Heart left ventricle (tissue), 16 donors: ENCODE results near the gene FRK. TPM values are rescaled to one million over a fixed set of nuclear protein-coding genes. Genes with fewer than 3 reads are reported as not detected.

Source experiments
- ATAC-seq, 4 donors: fragments of 200-7000 bp; cut with Tn5 transposase; one replicate each; pipeline ENCODE4 v1.9.1; 2020 to 2022; ENCODE audit warnings: moderate library complexity in 4 of 4, mild to moderate bottlenecking in 3 of 4, moderate number of reproducible peaks in 1 of 4
- DNase-seq, 5 donors: peaks; one replicate each; pipeline ENCODE4 v3.0.0-alpha.2; 2020
- H3K27ac ChIP-seq, 12 donors: fragments of 200-600 bp; sonication (generic) in 4 of 12; one replicate each; pipeline versions ENCODE4 v1.5.0 to v1.8.0; 2016 to 2022; ENCODE audit warnings: mild to moderate bottlenecking in 2 of 12
- H3K27me3 ChIP-seq, 9 donors: fragments of 200-600 bp; sonication (generic) in 2 of 9; one replicate each; pipeline versions ENCODE4 v1.5.1 to v1.8.0; 2016 to 2022; ENCODE audit warnings: mild to moderate bottlenecking in 3 of 9
- H3K36me3 ChIP-seq, 9 donors: fragments of 200-600 bp; sonication (generic) in 2 of 9; one replicate each; pipeline versions ENCODE4 v1.5.0 to v1.8.0; 2018 to 2022; ENCODE audit warnings: mild to moderate bottlenecking in 2 of 9
- H3K4me1 ChIP-seq, 12 donors: fragments of 200-600 bp; sonication (generic) in 4 of 12; one replicate each; pipeline versions ENCODE4 v1.5.0 to v1.8.0; 2016 to 2022; ENCODE audit warnings: mild to moderate bottlenecking in 3 of 12
- H3K4me3 ChIP-seq, 12 donors: fragments of 200-600 bp; sonication (generic) in 4 of 12; one replicate each; pipeline versions ENCODE4 v1.5.0 to v1.8.0; 2017 to 2022; ENCODE audit warnings: mild to moderate bottlenecking in 9 of 12, moderate library complexity in 4 of 12
- H3K9me3 ChIP-seq, 12 donors: fragments of 200-600 bp; sonication (generic) in 4 of 12; one replicate each; pipeline versions ENCODE4 v1.5.0 to v1.8.0; 2016 to 2022; ENCODE audit warnings: mild to moderate bottlenecking in 1 of 12
- POLR2A ChIP-seq, 2 donors: fragments of 450-650 bp; IDR thresholded peaks; one replicate each; pipeline ENCODE4 v1.6.1; 2017; ENCODE audit warnings: antibody characterized with exemption in 2 of 2, mild to moderate bottlenecking in 2 of 2, moderate library complexity in 2 of 2
- WGBS, 4 donors: extraction: QIAGEN DNeasy Blood & Tissue Kit in 2 of 4; methylation state at CpG; one replicate each; pipeline versions ENCODE4 v1.1.5 to v1.1.7; 2013 to 2018; 5-methylcytosine and 5-hydroxymethylcytosine counted together
- intact Hi-C, 10 donors: fragments of 100-400 bp; cut with DNase I; formaldehyde crosslinking; loops; one replicate each; pipeline versions ENCODE4 v1.11.1 to v1.14.2; 2022
- polyA plus RNA-seq, 2 donors: library from polyadenylated mRNA; stranded (reverse); fragments of 200-250 nt; gene quantifications; one replicate each; pipeline ENCODE4 v1.2.3, GENCODE V29; 2013
- total RNA-seq, 9 donors: library from RNA; depleted of rRNA in 2 of 9; stranded (reverse); fragments of >200 nt in 2 of 9; fragmentation: NEBNext Ultra II Directional in 3 of 9; extraction: Animal tissue kit (Norgen Biotek cat#: 25700) in 3 of 9; gene quantifications; one replicate each; pipeline versions ENCODE4 v1.1.0 to v1.2.4, GENCODE V29; 2016 to 2023
- TF ChIP-seq, protein P1 (sequence below), 12 donors: fragments of 200-600 bp; sonication (generic) in 4 of 12; IDR thresholded peaks; one replicate each; pipeline versions ENCODE4 v1.5.0 to v1.8.0; 2018 to 2022; ENCODE audit warnings: antibody characterized with exemption in 12 of 12, mild to moderate bottlenecking in 5 of 12
- donor health status: ischemic (EF 13 %, LVEDD 7.1; RV severe dilation, severe dysfunction).
- donor health status: healthy with polysubstance abuse.
- donor health status: DM: no; HTN: yes; CAD: no.
- donor health status: DM: no; HTN: no; CAD: no.
- donor health status: ischemic (EF 25% LVEDD 6.9; RV normal size, moderate dysfunction).
- donor health status: ischemic (EF 25% LVEDD 5.7; RV mildly dilated, moderate dysfunction).
- donor health status: healthy.
- donor health status: DM: yes; HTN: yes; CAD: no.
- donor health status: ischemic (EF 35%, LVEDD 5.7; RV mildly dilated, moderate dysfunction).
- donor health status: nonischemic (EF 11% LVEDD 7.7; RV severe dilation, severe dysfunction).
- donor health status: DM: yes; HTN: yes; CAD: no.
- donor health status: PGD.
- donor health status: ischemic (EF 29% LVEDD 5.4; RV normal size, mild dysfunction).
- donor health status: nonischemic (EF 23%, LVEDD 6.1; RV moderate dilation, normal function).

Gene FRK
- total and polyA plus RNA-seq, 11 donors: 1.4 to 10.8 (median 6.3) TPM

GRCh38 chr6:116010790-116011401 lies 49.8 kb downstream of the FRK start:
- no peaks in the 10 kb centered on the region for H3K36me3 ChIP-seq
- intact Hi-C loops: loop anchor here in 8 of 10 donors (1.0 to 5.0 kb wide), 8 partner anchors 46 to 90 kb away; partner anchors contain the start of genes NT5DC1 (in 2 of the 8) and FRK (in 1 of the 8)

GRCh38 chr6:116010386-116010785 lies 50.3 kb downstream of the FRK start:
- Histone ChIP-seq H3K27ac (peak overlapping the region in 6 of 12 donors; percentile 15 to 84 (median 42)), H3K27me3 (no peaks in the 10 kb centered on the region), H3K4me1 (peaks cover 0 to 52% (median 27%) of the 10 kb centered on the region in 12 donors), H3K9me3 (no peaks in the 10 kb centered on the region), H3K4me3 (peak overlapping the region in 1 of 12 donors; percentile 12), H3K36me3 (no peaks in the 10 kb centered on the region)
- no peak for ATAC-seq
- DNase-seq: no peak
- intact Hi-C loops: loop anchor here in 5 of 10 donors (2.0 to 5.0 kb wide), 5 partner anchors 47 to 90 kb away; partner anchors contain the start of genes FRK (in 1 of the 5) and NT5DC1 (in 1 of the 5)
- TF ChIP-seq, protein P1, sequence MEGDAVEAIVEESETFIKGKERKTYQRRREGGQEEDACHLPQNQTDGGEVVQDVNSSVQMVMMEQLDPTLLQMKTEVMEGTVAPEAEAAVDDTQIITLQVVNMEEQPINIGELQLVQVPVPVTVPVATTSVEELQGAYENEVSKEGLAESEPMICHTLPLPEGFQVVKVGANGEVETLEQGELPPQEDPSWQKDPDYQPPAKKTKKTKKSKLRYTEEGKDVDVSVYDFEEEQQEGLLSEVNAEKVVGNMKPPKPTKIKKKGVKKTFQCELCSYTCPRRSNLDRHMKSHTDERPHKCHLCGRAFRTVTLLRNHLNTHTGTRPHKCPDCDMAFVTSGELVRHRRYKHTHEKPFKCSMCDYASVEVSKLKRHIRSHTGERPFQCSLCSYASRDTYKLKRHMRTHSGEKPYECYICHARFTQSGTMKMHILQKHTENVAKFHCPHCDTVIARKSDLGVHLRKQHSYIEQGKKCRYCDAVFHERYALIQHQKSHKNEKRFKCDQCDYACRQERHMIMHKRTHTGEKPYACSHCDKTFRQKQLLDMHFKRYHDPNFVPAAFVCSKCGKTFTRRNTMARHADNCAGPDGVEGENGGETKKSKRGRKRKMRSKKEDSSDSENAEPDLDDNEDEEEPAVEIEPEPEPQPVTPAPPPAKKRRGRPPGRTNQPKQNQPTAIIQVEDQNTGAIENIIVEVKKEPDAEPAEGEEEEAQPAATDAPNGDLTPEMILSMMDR (IDR thresholded peaks at IDR 0.05): no peak
- TF ChIP-seq POLR2A (IDR thresholded peaks at IDR 0.05): no peak
- 41 to 57% (median 48%) methylated on average over 3 of the region's 3 CpGs for WGBS, 4 donors

More at GRCh38 chr6:116010790-116011401, 49.8 kb downstream of the FRK start:
- peaks cover 0 to 57% (median 29%) of the 10 kb centered on the region in 12 donors for H3K4me1 ChIP-seq
- TF ChIP-seq, protein P1 (IDR thresholded peaks at IDR 0.05): peak; percentile 68 to 91 (median 82)
- TF ChIP-seq POLR2A (IDR thresholded peaks at IDR 0.05): no peak
- peak overlapping the region in 7 of 12 donors; percentile 12 to 84 (median 30) for H3K27ac ChIP-seq
- ATAC-seq (peak; percentile 53 to 74 (median 64)), DNase-seq (peak; percentile 57 to 78 (median 64))
- no peaks in the 10 kb centered on the region for H3K27me3 ChIP-seq
- peak overlapping the region in 1 of 12 donors; percentile 12 for H3K4me3 ChIP-seq
- WGBS, 4 donors: 10 to 13% (median 11%) methylated on average over 3 of the region's 3 CpGs
- no peaks in the 10 kb centered on the region for H3K9me3 ChIP-seq

DNA sequence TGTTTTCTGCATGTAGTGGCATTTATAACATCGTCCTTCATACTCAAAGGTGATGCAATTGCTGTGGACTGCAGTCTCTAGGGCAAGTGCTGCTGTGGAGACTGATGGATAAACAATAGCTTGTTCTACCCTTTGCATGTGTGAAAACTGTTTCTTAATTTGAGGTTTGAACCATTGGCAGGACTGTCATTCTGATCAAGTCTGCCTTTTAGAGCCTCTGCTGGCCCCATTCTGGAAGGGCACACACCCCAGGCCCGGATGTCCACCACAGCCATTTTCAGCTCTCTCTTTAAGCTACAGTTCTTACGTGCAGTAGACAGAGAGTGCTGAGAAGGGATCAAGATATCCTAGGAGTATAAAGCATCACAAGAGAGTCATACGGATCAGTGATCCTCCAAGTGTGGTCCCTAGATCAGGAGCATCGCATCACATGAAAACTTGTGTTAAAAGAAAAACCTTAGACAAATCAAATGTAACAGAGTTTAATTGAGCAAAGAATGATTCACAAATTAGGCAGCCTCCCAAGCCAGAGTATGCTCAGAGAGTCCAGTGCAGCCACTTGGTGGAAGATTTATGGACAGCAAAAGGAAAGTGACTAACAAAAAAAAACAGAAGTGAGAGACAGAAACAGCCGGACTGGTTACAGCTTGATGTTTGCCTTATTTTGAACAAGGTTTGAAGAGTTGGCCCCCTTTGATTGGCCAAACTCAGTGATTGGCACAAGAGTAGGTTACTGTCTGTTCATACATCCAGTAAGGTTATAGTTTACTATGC lies 52.0 kb downstream of the FRK start:
- DNase-seq (peak in 2 of 5 donors; percentile 33 to 36), ATAC-seq (peak; percentile 75 to 83 (median 80))
- Histone ChIP-seq H3K36me3 (no peaks in the 10 kb centered on the region), H3K27me3 (no peaks in the 10 kb centered on the region), H3K4me3 (peak overlapping the region in 4 of 12 donors; percentile 3 to 11 (median 7)), H3K27ac (peak overlapping the region; percentile 54 to 84 (median 70)), H3K4me1 (peaks cover 0 to 58% (median 27%) of the 10 kb centered on the region in 12 donors), H3K9me3 (no peaks in the 10 kb centered on the region)
- WGBS, 4 donors: 23 to 30% (median 28%) methylated on average over 6 of the region's 6 CpGs
- intact Hi-C loops: loop anchor here in 1 of 10 donors (2.0 kb wide), 1 partner anchor 92 kb away; the partner anchor contains the start of gene NT5DC1
- TF ChIP-seq, protein P1 (IDR thresholded peaks at IDR 0.05): no peak
- TF ChIP-seq POLR2A (IDR thresholded peaks at IDR 0.05): no peak
